CD4-positive, alpha-beta T cell treated with Interferon gamma for 1 hour (primary cell): ENCODE measurements around the gene BRPF3.

Source experiments
- DNase-seq: peaks from one replicate; pipeline ENCODE4 v3.0.0-alpha.2; 2020

Gene BRPF3

GRCh38 chr6:36196113-36196879 is at the start of gene BRPF3:
Gene BRPF3 (plus strand): TSS chr6:36196744. CDS start chr6:36200323, 3,579 bp downstream.
- peak; percentile 71 for DNase-seq

- no peak for DNase-seq
Observed at GRCh38 chr6:36147294-36147693, 49.2 kb upstream of the BRPF3 start.

GRCh38 chr6:36149476-36149875 is 47.1 kb upstream of the BRPF3 start:
- DNase-seq = no peak

GRCh38 chr6:36150283-36150682 is 46.3 kb upstream of the BRPF3 start:
- DNase-seq = no peak

GRCh38 chr6:36154286-36154685 is 42.3 kb upstream of the BRPF3 start:
- no peak for DNase-seq

- no peak for DNase-seq
Observed at GRCh38 chr6:36155662-36156061, 40.9 kb upstream of the BRPF3 start.

GRCh38 chr6:36160147-36160760 is 36.3 kb upstream of the BRPF3 start:
- DNase-seq = no peak

GRCh38 chr6:36169023-36170007 is 27.2 kb upstream of the BRPF3 start:
- DNase-seq = no peak

- DNase-seq = no peak
Observed at GRCh38 chr6:36170704-36171103, 25.8 kb upstream of the BRPF3 start.

GRCh38 chr6:36171573-36171972 is 25.0 kb upstream of the BRPF3 start:
- no peak for DNase-seq

- DNase-seq = no peak
Observed at GRCh38 chr6:36177166-36177565, 19.4 kb upstream of the BRPF3 start.

GRCh38 chr6:36178544-36178943 is 18.0 kb upstream of the BRPF3 start:
- DNase-seq = no peak

- no peak for DNase-seq
Observed at GRCh38 chr6:36180126-36180525, 16.4 kb upstream of the BRPF3 start.

GRCh38 chr6:36184311-36184710 is 12.2 kb upstream of the BRPF3 start:
- no peak for DNase-seq

- DNase-seq = no peak
Observed at GRCh38 chr6:36186199-36186598, 10.3 kb upstream of the BRPF3 start.

- no peak for DNase-seq
Observed at GRCh38 chr6:36187446-36187845, 9.1 kb upstream of the BRPF3 start.

GRCh38 chr6:36195471-36196112 is 952 bp upstream of the BRPF3 start:
- DNase-seq = no peak

GRCh38 chr6:36196880-36197548 is 470 bp downstream of the BRPF3 start:
- DNase-seq = peak; percentile 97

- DNase-seq = no peak
Observed at GRCh38 chr6:36197739-36198221, 1.2 kb downstream of the BRPF3 start.

GRCh38 chr6:36198986-36199385 is 2.4 kb downstream of the BRPF3 start:
- no peak for DNase-seq

- no peak for DNase-seq
Observed at GRCh38 chr6:36200154-36200891, 3.8 kb downstream of the BRPF3 start.
